ENCODE results near the gene FDXACB1.

Gene FDXACB1

DNA sequence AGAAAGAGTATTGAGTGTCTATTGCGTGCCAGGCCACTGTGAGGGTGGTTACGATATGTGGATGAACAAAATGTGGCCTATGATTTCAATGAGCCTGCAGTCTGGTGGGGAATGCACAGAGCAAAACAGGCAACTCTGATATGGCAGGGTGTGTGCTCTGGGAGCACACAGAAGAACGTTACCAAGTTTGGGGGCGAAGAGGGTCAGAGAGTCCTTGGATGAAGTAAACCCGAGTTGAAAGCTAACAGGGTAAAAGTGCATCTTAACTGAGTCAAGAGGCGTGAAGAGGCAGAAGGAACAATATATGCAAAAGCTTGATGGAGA is 634 bp upstream of the FDXACB1 start:
- DNase-seq (ENCODE audit: low read depth), result no peak
- peak overlapping the region; percentile 74 for H3K4me3 ChIP-seq (replicated peaks; ENCODE audit: low read depth, low read length)
- TF ChIP-seq, protein P1, sequence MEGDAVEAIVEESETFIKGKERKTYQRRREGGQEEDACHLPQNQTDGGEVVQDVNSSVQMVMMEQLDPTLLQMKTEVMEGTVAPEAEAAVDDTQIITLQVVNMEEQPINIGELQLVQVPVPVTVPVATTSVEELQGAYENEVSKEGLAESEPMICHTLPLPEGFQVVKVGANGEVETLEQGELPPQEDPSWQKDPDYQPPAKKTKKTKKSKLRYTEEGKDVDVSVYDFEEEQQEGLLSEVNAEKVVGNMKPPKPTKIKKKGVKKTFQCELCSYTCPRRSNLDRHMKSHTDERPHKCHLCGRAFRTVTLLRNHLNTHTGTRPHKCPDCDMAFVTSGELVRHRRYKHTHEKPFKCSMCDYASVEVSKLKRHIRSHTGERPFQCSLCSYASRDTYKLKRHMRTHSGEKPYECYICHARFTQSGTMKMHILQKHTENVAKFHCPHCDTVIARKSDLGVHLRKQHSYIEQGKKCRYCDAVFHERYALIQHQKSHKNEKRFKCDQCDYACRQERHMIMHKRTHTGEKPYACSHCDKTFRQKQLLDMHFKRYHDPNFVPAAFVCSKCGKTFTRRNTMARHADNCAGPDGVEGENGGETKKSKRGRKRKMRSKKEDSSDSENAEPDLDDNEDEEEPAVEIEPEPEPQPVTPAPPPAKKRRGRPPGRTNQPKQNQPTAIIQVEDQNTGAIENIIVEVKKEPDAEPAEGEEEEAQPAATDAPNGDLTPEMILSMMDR (IDR thresholded peaks at IDR 0.05; ENCODE audit: low read length, missing control alignments), result no peak

- TF ChIP-seq, protein P1 (IDR thresholded peaks at IDR 0.05; ENCODE audit: low read length, missing control alignments), result no peak
- peak; percentile 42 for DNase-seq (ENCODE audit: low read depth)
- peak overlapping the region; percentile 74 for H3K4me3 ChIP-seq (replicated peaks; ENCODE audit: low read depth, low read length)
These were observed 548 bp downstream of the FDXACB1 start for GRCh38 chr11:111878385-111878848.

GRCh38 chr11:111871693-111872161 is 7.2 kb downstream of the FDXACB1 start:
- DNase-seq (ENCODE audit: low read depth), result no peak
- TF ChIP-seq, protein P1 (IDR thresholded peaks at IDR 0.05; ENCODE audit: low read length, missing control alignments), result no peak
- H3K4me3 ChIP-seq (replicated peaks; ENCODE audit: low read depth, low read length), result peak overlapping the region; percentile 71

GRCh38 chr11:111870886-111871692 is 7.9 kb downstream of the FDXACB1 start, which contains the start of gene ALG9:
Gene ALG9 (minus strand): TSS chr11:111871581. CDS start chr11:111871482, 99 bp downstream.
- peak; percentile 90 for DNase-seq (ENCODE audit: low read depth)
- TF ChIP-seq, protein P1 (IDR thresholded peaks at IDR 0.05; ENCODE audit: low read length, missing control alignments), result peak; percentile 43

GRCh38 chr11:111870522-111870885 is 8.5 kb downstream of the FDXACB1 start:
- DNase-seq (ENCODE audit: low read depth), result no peak
- H3K4me3 ChIP-seq (replicated peaks; ENCODE audit: low read depth, low read length), result peak overlapping the region; percentile 71
- TF ChIP-seq, protein P1 (IDR thresholded peaks at IDR 0.05; ENCODE audit: low read length, missing control alignments), result no peak

More at GRCh38 chr11:111870886-111871692, 7.9 kb downstream of the FDXACB1 start, which contains the start of gene ALG9:
- peak within 1 kb of the TSS; percentile 71 for H3K4me3 ChIP-seq (replicated peaks; ENCODE audit: low read depth, low read length)

DNA sequence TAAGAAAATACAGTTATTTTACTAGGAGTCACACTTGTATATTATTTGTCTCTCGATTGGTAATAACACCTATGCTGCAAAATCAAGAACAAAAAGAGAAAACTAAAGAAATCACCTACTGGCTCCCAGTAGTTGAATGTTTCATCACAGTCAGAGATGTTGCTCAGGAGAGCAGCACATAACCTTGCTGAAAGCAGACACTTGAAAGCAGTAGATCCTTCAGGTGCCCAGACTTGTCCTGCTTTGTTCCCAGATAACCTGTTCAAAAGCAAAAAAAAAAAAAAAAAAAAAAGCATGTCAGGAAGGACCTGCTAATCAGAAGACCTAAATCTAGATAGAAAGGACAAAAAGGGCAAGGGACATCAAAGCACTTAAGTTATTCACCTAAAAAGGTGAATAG is 8.9 kb downstream of the FDXACB1 start:
- DNase-seq (ENCODE audit: low read depth), result no peak
- no peak overlapping the region for H3K4me3 ChIP-seq (replicated peaks; ENCODE audit: low read depth, low read length)
- TF ChIP-seq, protein P1 (IDR thresholded peaks at IDR 0.05; ENCODE audit: low read length, missing control alignments), result no peak
